Kidney (tissue), 14 donors: Measurements from ENCODE around the gene P2RY2. TPM values are rescaled to one million over a fixed set of nuclear protein-coding genes. Genes with fewer than 3 reads are reported as not detected.

ENCODE experiments used
- DNase-seq, 5 donors: peaks; one replicate each; pipeline ENCODE4 v3.0.0-alpha.2; 2013 to 2020
- FAIRE-seq: peaks from 2 replicates; lab custom pipeline; 2012; peaks lifted over from hg19 to GRCh38; lab: Jason Lieb, UNC
- H3K27ac ChIP-seq, 2 donors: one replicate each; pipeline ENCODE4 v1.7.0; 2013; ENCODE audit warnings: low read depth in 2 of 2, low read length in 2 of 2, inconsistent platforms in 1 of 2
- H3K27me3 ChIP-seq: one replicate; pipeline ENCODE4 v1.7.1; 2013; ENCODE audit warnings: low read length, inconsistent platforms; ENCODE audit not compliant: control insufficient read depth, insufficient read depth
- H3K36me3 ChIP-seq, 3 donors: one replicate each; pipeline versions ENCODE4 v1.7.0 to v1.7.1; 2013; ENCODE audit warnings: low read length in 3 of 3, control low read depth in 1 of 3, inconsistent platforms in 1 of 3; ENCODE audit not compliant: insufficient read depth in 3 of 3, control insufficient read depth in 2 of 3
- H3K4me1 ChIP-seq, 3 donors: one replicate each; pipeline versions ENCODE4 v1.7.0 to v1.7.1; 2013; ENCODE audit warnings: low read length in 3 of 3, inconsistent platforms in 1 of 3, low read depth in 1 of 3; ENCODE audit not compliant: control insufficient read depth in 2 of 3, insufficient read depth in 2 of 3
- H3K4me3 ChIP-seq, 3 donors: one replicate each; pipeline versions ENCODE4 v1.7.0 to v1.8.1; 2013; ENCODE audit warnings: low read length in 3 of 3, control low read depth in 1 of 3, inconsistent platforms in 1 of 3
- H3K9ac ChIP-seq, 3 donors: one replicate each; pipeline versions ENCODE4 v1.7.0 to v1.7.1; 2013; ENCODE audit warnings: low read length in 3 of 3, control low read depth in 1 of 3, inconsistent platforms in 1 of 3
- H3K9me3 ChIP-seq, 3 donors: one replicate each; pipeline versions ENCODE4 v1.7.0 to v1.7.1; 2013; ENCODE audit warnings: low read length in 3 of 3, control low read depth in 1 of 3, inconsistent platforms in 1 of 3; ENCODE audit not compliant: control insufficient read depth in 2 of 3, insufficient read depth in 1 of 3
- intact Hi-C: fragments of 100-400 bp; cut with DNase I; formaldehyde crosslinking; loops from one replicate; pipeline ENCODE4 v1.11.1; 2022
- polyA plus RNA-seq: library from polyadenylated mRNA; stranded (reverse); fragments of 350-450 nt; fragmentation: Illumina TruSeq; extraction: RNeasy Lipid Tissue Mini Kit (QIAGEN cat#74804); gene quantifications from one replicate; pipeline ENCODE4 v1.2.3, GENCODE V29; 2014; ENCODE audit warnings: low read depth, low replicate concordance; ENCODE audit not compliant: insufficient read depth
- total RNA-seq: library from RNA; stranded (reverse); fragmentation: NEBNext Ultra II Directional; extraction: Animal tissue kit (Norgen Biotek cat#: 25700); gene quantifications from one replicate; pipeline ENCODE4 v1.2.1, GENCODE V29; 2021
- TF ChIP-seq, protein P1 (sequence below): IDR thresholded peaks from 3 replicates; pipeline ENCODE4 v1.5.1; 2012; ENCODE audit warnings: mild to moderate bottlenecking, moderate library complexity, borderline replicate concordance; ENCODE audit not compliant: insufficient read depth; ENCODE audit errors: extremely low read depth
- donor health status: control.
- donor health status: control.
- donor health status: control.
- donor health status: control.
- donor health status: control.
- donor health status: DM: yes; HTN: yes; CAD: no.
- donor health status: Normal renal cell carcinoma (clear cell type).

Gene P2RY2
- total and polyA plus RNA-seq, 2 donors from 2014 or later: 1.3 to 9.7 TPM

DNA sequence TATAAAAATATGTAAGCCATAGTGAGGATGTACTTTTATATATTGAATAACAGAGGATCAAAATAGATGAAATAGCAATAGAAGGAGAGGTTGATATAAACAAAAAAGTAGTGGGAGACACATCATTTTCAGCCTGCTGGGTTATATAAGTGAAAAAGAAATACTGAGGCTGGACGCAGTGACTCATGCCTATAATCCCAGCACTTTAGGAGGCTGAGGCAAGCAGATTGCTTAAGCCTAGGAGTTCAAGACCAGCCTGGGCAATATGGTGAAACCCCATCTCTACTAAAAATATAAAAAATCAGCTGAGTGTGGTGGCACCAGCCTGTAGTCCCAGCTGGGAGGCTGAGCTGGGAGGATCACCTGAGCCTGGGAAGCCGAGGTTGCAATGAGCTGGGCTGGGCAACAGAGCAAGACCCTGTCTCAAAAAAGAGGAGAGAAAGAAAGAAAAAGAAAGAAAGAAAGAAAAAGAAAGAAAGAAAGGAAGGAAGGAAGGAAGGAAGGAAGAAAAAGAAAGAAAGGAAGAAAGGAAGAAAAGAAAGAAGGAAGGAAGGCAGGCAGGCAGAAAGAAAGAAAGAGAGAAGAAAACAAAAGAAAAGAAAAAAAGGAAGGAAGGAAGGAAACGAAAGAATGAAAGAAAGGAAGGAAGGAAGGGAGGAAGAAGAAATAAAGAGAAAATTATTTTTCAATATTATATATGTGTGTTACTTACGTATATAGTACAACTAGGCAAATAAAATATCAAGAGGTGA is 7.0 kb upstream of the P2RY2 start:
- intact Hi-C loops: no loop called here
- DNase-seq (no peak), FAIRE-seq (no peak)
- no peaks in the 10 kb centered on the region for H3K27me3 ChIP-seq
- no peaks in the 10 kb centered on the region for H3K9me3 ChIP-seq
- no peaks in the 10 kb centered on the region for H3K36me3 ChIP-seq
- TF ChIP-seq, protein P1, sequence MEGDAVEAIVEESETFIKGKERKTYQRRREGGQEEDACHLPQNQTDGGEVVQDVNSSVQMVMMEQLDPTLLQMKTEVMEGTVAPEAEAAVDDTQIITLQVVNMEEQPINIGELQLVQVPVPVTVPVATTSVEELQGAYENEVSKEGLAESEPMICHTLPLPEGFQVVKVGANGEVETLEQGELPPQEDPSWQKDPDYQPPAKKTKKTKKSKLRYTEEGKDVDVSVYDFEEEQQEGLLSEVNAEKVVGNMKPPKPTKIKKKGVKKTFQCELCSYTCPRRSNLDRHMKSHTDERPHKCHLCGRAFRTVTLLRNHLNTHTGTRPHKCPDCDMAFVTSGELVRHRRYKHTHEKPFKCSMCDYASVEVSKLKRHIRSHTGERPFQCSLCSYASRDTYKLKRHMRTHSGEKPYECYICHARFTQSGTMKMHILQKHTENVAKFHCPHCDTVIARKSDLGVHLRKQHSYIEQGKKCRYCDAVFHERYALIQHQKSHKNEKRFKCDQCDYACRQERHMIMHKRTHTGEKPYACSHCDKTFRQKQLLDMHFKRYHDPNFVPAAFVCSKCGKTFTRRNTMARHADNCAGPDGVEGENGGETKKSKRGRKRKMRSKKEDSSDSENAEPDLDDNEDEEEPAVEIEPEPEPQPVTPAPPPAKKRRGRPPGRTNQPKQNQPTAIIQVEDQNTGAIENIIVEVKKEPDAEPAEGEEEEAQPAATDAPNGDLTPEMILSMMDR: no peak
- H3K4me3 ChIP-seq: no peak overlapping the region
- no peak overlapping the region for H3K27ac ChIP-seq
- no peak overlapping the region for H3K9ac ChIP-seq
- no peaks in the 10 kb centered on the region for H3K4me1 ChIP-seq

DNA sequence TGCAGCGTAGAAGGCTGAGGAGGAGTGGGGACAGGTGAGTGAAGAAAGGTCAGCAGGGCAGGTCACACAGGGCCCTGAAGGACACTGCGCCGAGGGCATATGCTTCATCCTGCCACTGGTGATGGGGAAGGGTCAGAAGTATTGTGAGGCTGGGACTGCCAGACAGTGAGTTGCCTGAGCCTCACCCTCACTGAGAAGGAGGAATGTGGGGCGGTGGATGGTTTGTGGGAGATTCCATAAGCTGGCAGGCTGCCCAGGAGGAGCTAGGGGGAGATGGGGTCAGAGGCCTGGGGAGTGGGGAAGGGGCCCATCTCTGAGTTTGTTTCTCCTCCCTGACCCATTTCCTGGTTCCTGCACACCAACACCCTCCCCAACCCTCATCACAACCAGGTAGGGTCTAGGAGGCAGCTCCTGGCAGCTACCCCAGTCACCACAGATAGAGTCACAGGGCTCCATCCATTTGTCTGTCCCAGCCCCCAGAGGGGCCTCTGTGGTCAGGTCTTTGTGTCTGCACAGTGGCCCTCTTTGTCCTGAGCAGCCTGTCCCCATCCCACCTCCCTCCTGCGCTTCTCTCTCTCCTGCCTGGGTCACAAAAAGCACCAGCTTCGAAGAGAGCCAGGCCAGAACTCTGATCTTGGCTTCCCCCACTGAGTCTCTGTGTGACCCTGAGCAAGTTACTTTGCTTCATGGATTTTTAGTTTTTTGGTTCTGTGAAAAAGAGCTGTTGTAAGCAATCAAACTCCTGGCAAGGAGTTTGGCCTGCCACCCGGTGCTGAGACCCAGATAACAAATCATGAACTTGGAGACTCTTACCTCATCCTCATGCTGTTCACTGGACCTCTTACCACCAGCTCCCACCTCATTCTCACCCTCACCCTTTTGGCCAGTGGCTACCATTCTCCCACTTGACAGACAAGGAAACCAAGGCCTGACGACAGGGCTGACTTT is 4.6 kb upstream of the P2RY2 start:
- Histone ChIP-seq H3K27ac (no peak overlapping the region), H3K4me1 (peaks cover 0 to 5% (median 0%) of the 10 kb centered on the region in 3 donors), H3K36me3 (no peaks in the 10 kb centered on the region), H3K4me3 (no peak overlapping the region), H3K9ac (no peak overlapping the region), H3K9me3 (no peaks in the 10 kb centered on the region), H3K27me3 (no peaks in the 10 kb centered on the region)
- no peak for DNase-seq
- intact Hi-C loops: no loop called here
- TF ChIP-seq, protein P1: no peak
- no peak for FAIRE-seq

DNA sequence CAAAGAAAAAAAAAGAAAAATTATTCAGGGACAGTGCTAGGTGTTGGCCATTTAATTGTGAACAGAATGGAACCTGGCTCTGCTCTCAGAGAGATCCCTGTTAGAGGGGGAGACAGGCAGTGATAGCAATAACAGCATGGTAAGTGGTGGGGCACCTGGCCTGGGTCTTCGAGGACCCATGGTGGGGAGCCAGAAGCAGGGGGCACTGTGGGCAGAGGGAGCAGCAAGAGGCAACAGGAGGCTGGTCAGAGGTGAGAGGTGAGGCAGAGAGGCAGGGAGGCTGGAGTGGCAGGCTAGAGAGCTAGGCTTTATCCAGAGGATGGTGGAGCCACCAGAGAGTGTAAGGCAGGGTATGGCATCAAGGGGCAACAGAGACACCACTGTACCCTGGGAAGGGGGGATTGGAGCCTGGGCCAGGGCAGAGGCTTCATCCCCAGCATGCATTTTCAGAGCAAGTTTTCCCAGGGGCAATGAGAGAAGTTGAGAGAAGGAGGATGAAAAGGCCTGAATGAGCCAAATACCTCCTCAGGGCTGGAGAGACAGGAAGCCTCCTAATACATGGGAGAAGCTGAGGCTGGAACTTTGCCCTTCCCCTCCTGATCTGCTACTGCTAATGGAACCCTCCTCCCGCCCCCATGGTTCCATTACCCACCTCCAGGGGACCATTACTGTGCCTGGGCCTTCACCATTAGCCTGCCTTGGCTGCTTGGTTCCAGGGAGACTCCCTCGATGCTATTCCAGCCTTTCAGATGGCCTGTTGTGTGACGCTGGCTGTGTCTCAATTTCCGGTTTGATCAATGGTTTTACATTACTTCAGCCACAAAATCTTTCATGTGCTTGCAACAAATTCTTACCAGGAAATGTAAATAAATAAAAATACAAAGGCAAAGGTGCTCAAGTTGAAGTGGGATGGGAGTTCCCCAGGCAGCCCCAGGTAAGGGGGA is 2.6 kb upstream of the P2RY2 start:
- Histone ChIP-seq H3K36me3 (no peaks in the 10 kb centered on the region), H3K4me3 (no peak overlapping the region), H3K4me1 (peaks cover 0 to 6% (median 0%) of the 10 kb centered on the region in 3 donors), H3K9me3 (no peaks in the 10 kb centered on the region), H3K27ac (no peak overlapping the region), H3K27me3 (no peaks in the 10 kb centered on the region), H3K9ac (no peak overlapping the region)
- no peak for DNase-seq
- TF ChIP-seq, protein P1: no peak
- FAIRE-seq: no peak
- intact Hi-C loops: no loop called here
